ENCODE data around the gene KLK2.

GRCh38 chr19:50890422-50891252, 17.4 kb downstream of the KLK2 start:
- TF ChIP-seq, protein P1, sequence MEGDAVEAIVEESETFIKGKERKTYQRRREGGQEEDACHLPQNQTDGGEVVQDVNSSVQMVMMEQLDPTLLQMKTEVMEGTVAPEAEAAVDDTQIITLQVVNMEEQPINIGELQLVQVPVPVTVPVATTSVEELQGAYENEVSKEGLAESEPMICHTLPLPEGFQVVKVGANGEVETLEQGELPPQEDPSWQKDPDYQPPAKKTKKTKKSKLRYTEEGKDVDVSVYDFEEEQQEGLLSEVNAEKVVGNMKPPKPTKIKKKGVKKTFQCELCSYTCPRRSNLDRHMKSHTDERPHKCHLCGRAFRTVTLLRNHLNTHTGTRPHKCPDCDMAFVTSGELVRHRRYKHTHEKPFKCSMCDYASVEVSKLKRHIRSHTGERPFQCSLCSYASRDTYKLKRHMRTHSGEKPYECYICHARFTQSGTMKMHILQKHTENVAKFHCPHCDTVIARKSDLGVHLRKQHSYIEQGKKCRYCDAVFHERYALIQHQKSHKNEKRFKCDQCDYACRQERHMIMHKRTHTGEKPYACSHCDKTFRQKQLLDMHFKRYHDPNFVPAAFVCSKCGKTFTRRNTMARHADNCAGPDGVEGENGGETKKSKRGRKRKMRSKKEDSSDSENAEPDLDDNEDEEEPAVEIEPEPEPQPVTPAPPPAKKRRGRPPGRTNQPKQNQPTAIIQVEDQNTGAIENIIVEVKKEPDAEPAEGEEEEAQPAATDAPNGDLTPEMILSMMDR (IDR thresholded peaks at IDR 0.05), result no peak
- TF ChIP-seq POLR2A (IDR thresholded peaks at IDR 0.05), result no peak
